A673 (cell line): ENCODE results near the gene TAF3. TPM values are rescaled to one million over a fixed set of nuclear protein-coding genes. Genes with fewer than 3 reads are reported as not detected.

Source experiments
- BruUV-seq: library from RNA; stranded (reverse); fragments of 400-500 nt; replicated peaks from 2 replicates; lab custom pipeline; 2021; lab: Mats Ljungman, UMichigan
- CTCF ChIA-PET: fragments of 300-600 bp; sonication (Branson Sonifier 250); formaldehyde crosslinking; loops from one replicate; lab custom pipeline; 2022; ENCODE audit warnings: antibody characterized with exemption; lab: Charles Lee
- POLR2A ChIA-PET: fragments of 300-600 bp; sonication (Branson Sonifier 250); formaldehyde crosslinking; loops from one replicate; lab custom pipeline; 2022; ENCODE audit warnings: antibody characterized with exemption; ENCODE audit not compliant: low non-redundant PET; lab: Charles Lee
- DNase-seq: peaks from one replicate; pipeline ENCODE4 v3.0.0-alpha.2; 2015; ENCODE audit warnings: low spot score
- H3K27ac ChIP-seq: fragments of 200-600 bp; sonication (generic); 2 replicates; pipeline ENCODE4 v1.5.1; 2016; ENCODE audit warnings: mixed run types, low read depth, mild to moderate bottlenecking, mixed read lengths, antibody characterized with exemption, low read length; ENCODE audit not compliant: poor library complexity, severe bottlenecking
- H3K27me3 ChIP-seq: fragments of 200-600 bp; sonication (generic); replicated peaks from 2 replicates; pipeline ENCODE4 v1.6.1; 2017; ENCODE audit warnings: mixed run types, low read depth, mild to moderate bottlenecking, mixed read lengths, antibody characterized with exemption, low read length; ENCODE audit not compliant: insufficient read depth, poor library complexity
- H3K36me3 ChIP-seq: fragments of 200-600 bp; sonication (generic); 2 replicates; pipeline ENCODE4 v1.6.1; 2016; ENCODE audit warnings: mixed run types, mild to moderate bottlenecking, mixed read lengths, antibody characterized with exemption, low read length; ENCODE audit not compliant: insufficient read depth, poor library complexity, severe bottlenecking
- H3K4me1 ChIP-seq: fragments of 200-600 bp; sonication (generic); 2 replicates; pipeline ENCODE4 v1.6.1; 2017; ENCODE audit warnings: mixed run types, mild to moderate bottlenecking, mixed read lengths, antibody characterized with exemption, low read length; ENCODE audit not compliant: insufficient read depth, poor library complexity, severe bottlenecking
- H3K4me3 ChIP-seq: fragments of 200-600 bp; sonication (generic); 2 replicates; pipeline ENCODE4 v1.5.1; 2016; ENCODE audit warnings: low read depth, mixed run types, mild to moderate bottlenecking, mixed read lengths, low read length; ENCODE audit not compliant: poor library complexity, severe bottlenecking
- H3K9me3 ChIP-seq: fragments of 200-600 bp; sonication (generic); 2 replicates; pipeline ENCODE4 v1.6.1; 2016; ENCODE audit warnings: mixed run types, low read depth, mild to moderate bottlenecking, mixed read lengths, antibody characterized with exemption, low read length; ENCODE audit not compliant: poor library complexity, severe bottlenecking
- EZH2 ChIP-seq: fragments of 200-600 bp; sonication (generic); IDR thresholded peaks from 2 replicates; pipeline ENCODE4 v1.6.1; 2017; ENCODE audit warnings: borderline replicate concordance, low read depth, mild to moderate bottlenecking, mixed read lengths, antibody characterized with exemption, low read length; ENCODE audit not compliant: poor library complexity, severe bottlenecking
- intact Hi-C: fragments of 100-400 bp; cut with micrococcal nuclease; formaldehyde crosslinking; loops from one replicate; pipeline ENCODE4 v1.10.0; 2022; ENCODE audit not compliant: unreplicated experiment
- total RNA-seq: library from RNA; stranded (reverse); gene quantifications from 2 replicates; pipeline ENCODE4 v1.2.3, GENCODE V29; 2021
- TF ChIP-seq, protein P1 (sequence below): fragments of 300-800, 200-600 bp; sonication (generic); conservative IDR thresholded peaks from 2 replicates; pipeline ENCODE4 v1.5.1; 2017; ENCODE audit warnings: low read depth, mild to moderate bottlenecking, antibody characterized with exemption, low read length, moderate library complexity, mixed read lengths

The TAF3 gene
- total RNA-seq, 1 experiment from 2014 or later: 14.0 TPM

DNA sequence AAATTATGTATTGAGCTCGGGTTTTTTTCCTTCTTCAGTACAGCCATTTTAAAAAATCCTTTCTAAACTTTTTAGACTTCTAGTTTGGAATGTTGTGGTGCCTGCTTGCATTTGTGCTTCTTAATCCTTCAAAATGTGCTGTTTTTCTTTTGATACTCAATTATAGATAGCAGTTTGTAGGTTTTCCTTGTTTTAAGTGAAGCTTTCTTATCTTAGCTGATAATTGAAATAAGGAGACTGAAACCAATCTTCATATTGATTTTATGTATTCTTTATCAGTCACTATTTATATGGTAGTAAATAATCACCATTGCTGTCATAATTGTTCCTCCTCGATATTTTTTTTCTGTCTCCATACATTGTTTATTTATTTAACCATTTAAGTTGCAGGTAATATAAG lies 56.6 kb downstream of the TAF3 start:
- ChIA-PET POLR2A (interaction anchor here (0.6 kb wide), 1 partner anchor 347 kb away, joined by 3 read pairs; no protein-coding TSS in a partner anchor), CTCF (no interaction called here)
- no TSS peak for BruUV-seq
- TF ChIP-seq, protein P1, sequence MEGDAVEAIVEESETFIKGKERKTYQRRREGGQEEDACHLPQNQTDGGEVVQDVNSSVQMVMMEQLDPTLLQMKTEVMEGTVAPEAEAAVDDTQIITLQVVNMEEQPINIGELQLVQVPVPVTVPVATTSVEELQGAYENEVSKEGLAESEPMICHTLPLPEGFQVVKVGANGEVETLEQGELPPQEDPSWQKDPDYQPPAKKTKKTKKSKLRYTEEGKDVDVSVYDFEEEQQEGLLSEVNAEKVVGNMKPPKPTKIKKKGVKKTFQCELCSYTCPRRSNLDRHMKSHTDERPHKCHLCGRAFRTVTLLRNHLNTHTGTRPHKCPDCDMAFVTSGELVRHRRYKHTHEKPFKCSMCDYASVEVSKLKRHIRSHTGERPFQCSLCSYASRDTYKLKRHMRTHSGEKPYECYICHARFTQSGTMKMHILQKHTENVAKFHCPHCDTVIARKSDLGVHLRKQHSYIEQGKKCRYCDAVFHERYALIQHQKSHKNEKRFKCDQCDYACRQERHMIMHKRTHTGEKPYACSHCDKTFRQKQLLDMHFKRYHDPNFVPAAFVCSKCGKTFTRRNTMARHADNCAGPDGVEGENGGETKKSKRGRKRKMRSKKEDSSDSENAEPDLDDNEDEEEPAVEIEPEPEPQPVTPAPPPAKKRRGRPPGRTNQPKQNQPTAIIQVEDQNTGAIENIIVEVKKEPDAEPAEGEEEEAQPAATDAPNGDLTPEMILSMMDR: no peak
- TF ChIP-seq EZH2: no peak
- no peaks in the 10 kb centered on the region for H3K27me3 ChIP-seq
- intact Hi-C loops: loop anchor here (5.0 to 10.0 kb wide), 5 partner anchors 162 to 997 kb away; partner anchors contain the start of gene GATA3
- H3K27ac ChIP-seq: no peak overlapping the region
- H3K4me1 ChIP-seq: peaks cover 7% of the 10 kb centered on the region
- H3K36me3 ChIP-seq: no peaks in the 10 kb centered on the region
- H3K9me3 ChIP-seq: no peaks in the 10 kb centered on the region
- DNase-seq: no peak
- H3K4me3 ChIP-seq: no peak overlapping the region

DNA sequence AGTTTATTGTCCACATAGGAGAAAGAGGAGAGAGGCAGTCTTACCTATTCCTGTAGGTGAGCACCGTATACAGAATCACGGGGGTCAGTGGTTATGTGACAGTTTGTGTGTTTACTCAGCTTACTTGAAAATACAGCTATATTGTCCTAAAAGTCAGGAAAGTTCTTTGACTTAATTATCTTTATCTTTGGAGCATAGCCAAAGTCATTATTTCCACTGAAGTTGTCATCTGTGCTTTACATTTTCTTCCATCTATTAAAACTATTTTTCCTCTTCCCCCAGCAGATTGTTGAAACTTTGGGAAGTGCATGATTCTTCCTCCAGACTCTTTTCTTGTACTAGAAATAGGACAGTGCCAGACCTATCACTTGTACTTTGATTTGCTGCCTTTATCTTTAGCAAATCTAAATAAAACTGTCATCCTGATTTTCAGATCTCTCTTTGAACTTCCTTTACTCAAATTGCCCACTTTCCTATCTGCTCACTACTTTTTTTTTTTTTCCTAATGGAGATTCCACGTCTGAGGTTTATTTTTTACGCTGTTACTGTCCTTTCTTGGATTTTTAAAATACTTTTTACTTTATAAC lies 58.3 kb downstream of the TAF3 start:
- Histone ChIP-seq H3K27me3 (no peaks in the 10 kb centered on the region), H3K4me3 (no peak overlapping the region), H3K4me1 (peaks cover 7% of the 10 kb centered on the region), H3K9me3 (no peaks in the 10 kb centered on the region), H3K36me3 (no peaks in the 10 kb centered on the region), H3K27ac (no peak overlapping the region)
- ChIA-PET CTCF (no interaction called here), POLR2A (no interaction called here)
- DNase-seq: no peak
- BruUV-seq: no TSS peak
- intact Hi-C loops: loop anchor here (10.0 kb wide), 1 partner anchor 598 kb away; no protein-coding TSS in a partner anchor
- TF ChIP-seq EZH2: no peak
- TF ChIP-seq, protein P1: no peak

DNA sequence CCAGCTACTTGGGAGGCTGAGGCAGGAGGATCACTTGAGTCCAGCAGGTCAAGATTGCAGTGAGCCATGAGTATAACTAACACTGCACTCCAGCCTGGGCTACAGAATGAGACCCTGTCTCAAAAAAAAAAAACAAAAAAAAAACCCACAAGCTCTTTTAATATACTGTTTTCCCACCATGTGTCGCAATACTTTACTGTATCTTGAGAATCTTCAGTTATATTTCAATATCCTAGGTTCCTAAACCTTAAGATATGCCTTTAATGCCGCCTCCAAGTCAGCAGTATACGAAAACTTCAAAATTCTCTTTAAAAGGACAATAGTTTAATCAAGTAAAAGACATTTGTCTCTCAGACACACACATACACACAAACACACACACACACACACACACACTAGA lies 62.8 kb downstream of the TAF3 start:
- no peaks in the 10 kb centered on the region for H3K36me3 ChIP-seq
- ChIA-PET POLR2A (no interaction called here), CTCF (no interaction called here)
- H3K27me3 ChIP-seq: no peaks in the 10 kb centered on the region
- DNase-seq: no peak
- no TSS peak for BruUV-seq
- no peaks in the 10 kb centered on the region for H3K9me3 ChIP-seq
- no peak for TF ChIP-seq EZH2
- TF ChIP-seq, protein P1: no peak
- H3K27ac ChIP-seq: no peak overlapping the region
- intact Hi-C loops: no loop called here
- peaks cover 7% of the 10 kb centered on the region for H3K4me1 ChIP-seq
- H3K4me3 ChIP-seq: no peak overlapping the region
